Right atrium auricular region (tissue), 2 donors: ENCODE results near the gene CELSR1. TPM values are rescaled to one million over a fixed set of nuclear protein-coding genes. Genes with fewer than 3 reads are reported as not detected.

Experiments
- DNase-seq: peaks from one replicate; pipeline ENCODE4 v3.0.0-alpha.2; 2019; ENCODE audit warnings: low spot score
- H3K27ac ChIP-seq, 2 donors: fragments of 200-600 bp; sonication (generic); 1 replicate in 1 of 2; 2 replicates in 1 of 2; pipeline ENCODE4 v1.5.1; 2016 to 2019
- H3K27me3 ChIP-seq, 2 donors: fragments of 200-600 bp; sonication (generic); one replicate each; pipeline versions ENCODE4 v1.5.1 to v1.6.0; 2017 to 2019
- H3K36me3 ChIP-seq: fragments of 200-600 bp; sonication (generic); one replicate; pipeline ENCODE4 v1.5.1; 2016
- H3K4me1 ChIP-seq, 2 donors: fragments of 200-600 bp; sonication (generic); one replicate each; pipeline versions ENCODE4 v1.5.1 to v1.6.0; 2017 to 2019
- H3K4me3 ChIP-seq, 2 donors: fragments of 200-600 bp; sonication (generic); 1 replicate in 1 of 2; 2 replicates in 1 of 2; pipeline ENCODE4 v1.5.1; 2017 to 2019; ENCODE audit warnings: mild to moderate bottlenecking in 1 of 2, moderate library complexity in 1 of 2
- H3K9me3 ChIP-seq, 2 donors: fragments of 200-600 bp; sonication (generic); one replicate each; pipeline ENCODE4 v1.5.1; 2019
- total RNA-seq, 2 donors: library from RNA; depleted of rRNA; stranded (reverse); fragments of >200 nt; gene quantifications; one replicate each; pipeline ENCODE4 v1.1.0, GENCODE V29; 2016
- TF ChIP-seq, protein P1 (sequence below), 2 donors: fragments of 200-600 bp; sonication (generic); IDR thresholded peaks; one replicate each; pipeline ENCODE4 v1.5.1; 2019; ENCODE audit warnings: antibody characterized with exemption in 2 of 2

Gene CELSR1
- total RNA-seq, 2 donors from 2014 or later, result 7.1 to 9.6 TPM

DNA sequence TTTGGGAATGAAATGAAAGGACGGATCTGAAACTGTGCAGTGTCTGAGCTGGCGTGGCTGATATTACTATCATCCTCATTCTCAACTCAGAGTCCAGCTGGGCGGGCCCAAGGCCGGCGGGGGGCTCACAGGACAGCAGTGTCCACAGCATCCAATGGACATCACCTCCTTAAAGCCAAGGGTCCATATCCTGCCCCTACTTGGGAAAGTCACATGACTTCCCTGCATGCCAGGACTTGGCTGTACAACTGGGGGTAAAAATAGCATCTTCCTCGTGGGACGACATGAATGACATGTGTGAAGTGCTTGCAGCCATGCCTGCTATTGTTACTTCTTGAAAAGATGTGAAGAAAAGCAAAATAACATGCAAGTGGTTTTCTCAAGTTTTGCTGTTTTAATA, 119.7 kb downstream of the CELSR1 start:
- peak overlapping the region; percentile 63 to 65 for H3K27ac ChIP-seq

DNA sequence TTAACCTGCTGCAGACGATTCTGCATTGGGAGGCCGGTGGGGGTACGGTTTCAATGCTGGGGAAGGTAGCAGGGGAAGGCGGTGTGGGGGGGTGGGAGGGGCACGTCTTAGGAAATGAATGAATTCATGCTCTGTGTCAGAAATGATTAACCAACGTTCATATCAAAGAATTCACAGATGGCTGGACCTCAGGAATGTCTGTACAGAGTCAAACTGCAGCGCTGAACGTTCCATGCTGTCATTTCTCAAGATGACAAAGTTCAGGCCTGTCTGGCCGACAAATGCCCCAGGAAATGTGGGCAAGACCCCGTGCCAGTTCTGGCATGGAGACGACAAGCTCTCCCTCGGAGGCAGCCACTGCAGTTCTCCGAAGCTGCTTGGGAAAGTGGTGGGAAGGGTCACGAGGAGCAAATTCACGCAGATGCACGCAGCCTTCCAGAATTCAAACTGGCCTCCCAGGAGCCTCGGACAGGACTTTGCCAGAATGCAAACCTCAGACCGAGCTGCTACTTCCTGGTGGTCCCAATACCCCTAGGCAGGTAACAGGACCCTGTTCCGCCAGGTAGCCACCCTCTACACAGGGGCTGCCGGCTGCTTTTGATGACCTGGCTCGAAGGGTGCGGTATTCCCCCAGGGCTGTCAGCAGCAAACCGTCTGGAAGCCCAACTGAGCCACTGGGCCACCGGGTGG, 120.4 kb downstream of the CELSR1 start:
- peaks cover 0 to 16% of the 10 kb centered on the region in 2 donors for H3K4me1 ChIP-seq
- H3K4me3 ChIP-seq, result no peak overlapping the region
- peak overlapping the region; percentile 63 to 65 for H3K27ac ChIP-seq
- TF ChIP-seq, protein P1, sequence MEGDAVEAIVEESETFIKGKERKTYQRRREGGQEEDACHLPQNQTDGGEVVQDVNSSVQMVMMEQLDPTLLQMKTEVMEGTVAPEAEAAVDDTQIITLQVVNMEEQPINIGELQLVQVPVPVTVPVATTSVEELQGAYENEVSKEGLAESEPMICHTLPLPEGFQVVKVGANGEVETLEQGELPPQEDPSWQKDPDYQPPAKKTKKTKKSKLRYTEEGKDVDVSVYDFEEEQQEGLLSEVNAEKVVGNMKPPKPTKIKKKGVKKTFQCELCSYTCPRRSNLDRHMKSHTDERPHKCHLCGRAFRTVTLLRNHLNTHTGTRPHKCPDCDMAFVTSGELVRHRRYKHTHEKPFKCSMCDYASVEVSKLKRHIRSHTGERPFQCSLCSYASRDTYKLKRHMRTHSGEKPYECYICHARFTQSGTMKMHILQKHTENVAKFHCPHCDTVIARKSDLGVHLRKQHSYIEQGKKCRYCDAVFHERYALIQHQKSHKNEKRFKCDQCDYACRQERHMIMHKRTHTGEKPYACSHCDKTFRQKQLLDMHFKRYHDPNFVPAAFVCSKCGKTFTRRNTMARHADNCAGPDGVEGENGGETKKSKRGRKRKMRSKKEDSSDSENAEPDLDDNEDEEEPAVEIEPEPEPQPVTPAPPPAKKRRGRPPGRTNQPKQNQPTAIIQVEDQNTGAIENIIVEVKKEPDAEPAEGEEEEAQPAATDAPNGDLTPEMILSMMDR (IDR thresholded peaks at IDR 0.05), result no peak
- H3K27me3 ChIP-seq, result no peaks in the 10 kb centered on the region
- H3K9me3 ChIP-seq, result no peaks in the 10 kb centered on the region
- DNase-seq, result no peak
- H3K36me3 ChIP-seq, result no peaks in the 10 kb centered on the region

More for the DNA sequence above, 119.7 kb downstream of the CELSR1 start:
- no peaks in the 10 kb centered on the region for H3K9me3 ChIP-seq
- H3K36me3 ChIP-seq, result no peaks in the 10 kb centered on the region
- H3K4me3 ChIP-seq, result no peak overlapping the region
- TF ChIP-seq, protein P1 (IDR thresholded peaks at IDR 0.05), result no peak
- H3K27me3 ChIP-seq, result no peaks in the 10 kb centered on the region
- H3K4me1 ChIP-seq, result peaks cover 0 to 16% of the 10 kb centered on the region in 2 donors
- no peak for DNase-seq

DNA sequence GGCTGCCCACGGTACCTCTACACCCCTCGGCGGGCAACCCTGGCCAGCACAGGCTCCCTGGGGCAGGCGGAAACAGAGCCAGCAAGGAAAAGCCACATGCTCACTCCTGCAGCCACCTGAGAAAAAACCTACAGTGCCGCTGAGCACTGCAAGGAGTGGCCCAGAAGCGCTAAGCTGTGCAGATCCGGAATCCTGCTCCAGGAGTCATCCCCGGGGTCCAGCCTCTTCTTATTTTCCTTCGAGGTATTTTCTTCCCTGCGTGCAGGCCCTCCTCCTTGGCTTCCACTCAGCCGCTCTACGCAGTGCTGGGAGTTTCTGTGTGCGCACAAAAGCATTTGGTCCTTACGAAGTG, 120.9 kb downstream of the CELSR1 start:
- H3K27me3 ChIP-seq, result no peaks in the 10 kb centered on the region
- TF ChIP-seq, protein P1 (IDR thresholded peaks at IDR 0.05), result no peak
- H3K4me1 ChIP-seq, result peaks cover 0 to 16% of the 10 kb centered on the region in 2 donors
- no peak for DNase-seq
- H3K9me3 ChIP-seq, result no peaks in the 10 kb centered on the region
- no peak overlapping the region for H3K27ac ChIP-seq
- H3K36me3 ChIP-seq, result no peaks in the 10 kb centered on the region
- no peak overlapping the region for H3K4me3 ChIP-seq

DNA sequence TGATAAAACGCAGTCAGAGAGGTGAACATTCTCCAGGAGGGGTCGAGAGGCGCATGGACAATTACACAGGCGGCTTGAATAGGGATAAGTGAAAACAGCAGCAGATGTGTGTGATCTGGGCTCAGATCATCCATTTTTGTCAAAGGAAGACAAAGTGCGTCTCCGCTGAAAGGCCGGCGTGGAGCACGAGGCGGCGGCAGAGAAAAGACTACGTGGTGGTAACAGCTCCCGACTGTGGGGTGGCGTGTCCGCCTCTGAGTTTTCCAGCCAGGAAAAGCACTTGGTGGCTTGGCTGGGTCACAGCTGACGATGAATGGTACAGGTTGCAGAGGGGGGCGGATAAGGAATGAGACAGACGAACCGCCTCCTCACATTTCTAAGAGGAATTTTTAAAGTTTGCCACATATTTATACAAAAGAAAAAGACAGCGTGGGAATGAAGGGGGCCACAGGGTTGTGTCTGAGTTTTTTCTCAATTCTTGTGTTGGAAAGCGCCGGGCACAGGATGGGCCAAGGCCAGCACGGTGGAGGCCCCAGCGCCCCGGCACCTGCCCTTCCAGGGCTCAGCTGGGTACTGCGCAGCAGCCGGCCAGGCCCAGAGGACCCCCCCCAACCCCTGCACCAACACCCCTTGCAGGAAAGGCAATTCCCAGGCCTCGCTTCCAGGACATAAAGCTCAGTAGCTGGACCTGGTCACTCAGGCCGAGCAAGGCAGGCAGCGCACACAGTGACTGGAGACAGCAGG, 121.5 kb downstream of the CELSR1 start:
- TF ChIP-seq, protein P1 (IDR thresholded peaks at IDR 0.05), result no peak
- Histone ChIP-seq H3K36me3 (no peaks in the 10 kb centered on the region), H3K27ac (no peak overlapping the region), H3K27me3 (no peaks in the 10 kb centered on the region), H3K4me3 (no peak overlapping the region), H3K4me1 (peaks cover 0 to 16% of the 10 kb centered on the region in 2 donors), H3K9me3 (no peaks in the 10 kb centered on the region)
- DNase-seq, result no peak

DNA sequence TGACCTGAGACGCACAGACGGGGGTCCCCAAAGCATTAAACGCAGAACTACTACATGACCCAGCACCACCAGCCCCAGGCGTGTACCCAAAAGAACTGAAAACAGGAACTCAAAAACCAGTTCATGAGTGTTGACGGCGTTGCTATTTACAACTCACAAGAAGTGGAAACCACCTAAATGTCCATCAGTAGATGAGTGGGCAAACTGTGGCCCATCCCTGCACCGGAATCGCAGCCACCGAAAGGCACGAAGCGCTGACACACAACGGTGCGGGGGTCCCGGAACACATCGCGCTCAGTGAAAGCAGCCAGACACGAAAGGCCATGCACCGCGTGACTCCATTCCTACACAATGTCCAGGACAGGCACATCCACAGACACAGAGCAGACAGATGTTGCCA, 122.7 kb downstream of the CELSR1 start:
- no peak overlapping the region for H3K27ac ChIP-seq
- H3K4me3 ChIP-seq, result no peak overlapping the region
- H3K36me3 ChIP-seq, result no peaks in the 10 kb centered on the region
- no peaks in the 10 kb centered on the region for H3K9me3 ChIP-seq
- no peak for DNase-seq
- H3K4me1 ChIP-seq, result peaks cover 0 to 16% of the 10 kb centered on the region in 2 donors
- no peaks in the 10 kb centered on the region for H3K27me3 ChIP-seq
- TF ChIP-seq, protein P1 (IDR thresholded peaks at IDR 0.05), result no peak
